ENCODE results near the gene RAB3GAP1.
"Not testable (repeated sequence)": the region's sequence is repeated elsewhere in the genome, so short reads cannot be mapped to it uniquely, and the experiment has no call there.

RAB3GAP1 gene

DNA sequence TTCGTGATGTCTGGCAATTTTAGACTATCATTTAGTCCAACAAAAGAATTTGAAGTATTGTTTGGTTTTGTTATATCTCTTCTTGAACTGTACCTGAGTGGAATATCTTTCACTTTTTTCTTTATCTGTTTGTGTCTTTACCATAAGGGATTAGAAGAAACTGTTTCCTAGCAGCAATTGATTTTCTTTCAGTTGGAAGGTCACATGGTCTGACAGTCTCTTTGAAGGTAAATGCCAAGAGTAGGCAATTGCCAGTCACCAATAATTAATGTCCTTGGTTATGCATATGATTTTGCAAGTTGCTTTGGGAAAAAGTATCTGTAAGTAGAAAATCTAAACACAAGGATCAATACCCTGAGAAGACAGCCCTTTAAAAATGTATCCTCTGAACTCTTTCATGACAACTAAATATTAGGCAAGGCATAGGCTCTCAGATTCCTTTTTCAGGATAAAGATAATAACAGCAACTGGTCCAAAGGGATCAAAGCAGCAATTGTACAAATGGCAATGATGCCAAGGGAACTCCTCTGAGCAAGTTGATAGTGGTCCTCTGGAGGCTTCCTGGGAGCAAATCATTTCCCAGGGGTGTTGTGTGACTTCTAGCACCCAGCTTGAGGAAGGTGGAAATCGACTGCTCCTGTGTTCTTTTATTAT lies 22.5 kb upstream of the RAB3GAP1 start:
- TF ChIP-seq, protein P1, sequence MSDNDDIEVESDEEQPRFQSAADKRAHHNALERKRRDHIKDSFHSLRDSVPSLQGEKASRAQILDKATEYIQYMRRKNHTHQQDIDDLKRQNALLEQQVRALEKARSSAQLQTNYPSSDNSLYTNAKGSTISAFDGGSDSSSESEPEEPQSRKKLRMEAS (IDR thresholded peaks at IDR 0.05; ENCODE audit: low read depth, low read length) = no peak
- TF ChIP-seq POLR2A (IDR thresholded peaks at IDR 0.05; ENCODE audit: extremely low read depth, insufficient read length) (no peak), MYC (IDR thresholded peaks at IDR 0.05; ENCODE audit: low read depth, low read length) (no peak), CTCF (IDR thresholded peaks at IDR 0.05; ENCODE audit: low read depth, low read length) (no peak)
- DNase-seq (ENCODE audit: low read depth) = no peak
- H3K4me3 ChIP-seq (ENCODE audit: low read depth, low read length) = no peak overlapping the region

DNA sequence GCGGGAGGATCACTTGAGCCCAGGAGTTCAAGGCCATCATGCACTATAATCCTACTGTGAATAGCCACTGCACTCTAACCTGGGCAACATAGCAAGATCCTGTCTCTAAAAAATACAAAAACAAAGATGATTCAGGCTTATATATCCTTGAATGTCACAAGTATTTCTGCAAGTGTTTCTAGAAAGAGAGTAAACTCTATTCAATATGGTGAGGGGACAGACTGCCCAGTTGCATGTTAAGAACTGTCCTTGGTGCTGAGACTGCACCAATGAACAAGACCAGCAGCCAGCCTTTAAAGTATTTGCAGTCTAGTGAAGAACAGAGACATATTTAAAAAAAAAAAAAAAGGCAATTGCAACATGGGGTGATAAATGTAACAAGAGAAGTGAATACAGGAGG lies 21.3 kb upstream of the RAB3GAP1 start:
- no peak overlapping the region for H3K4me3 ChIP-seq (ENCODE audit: low read depth, low read length)
- peak; percentile 61 for DNase-seq (ENCODE audit: low read depth)

DNA sequence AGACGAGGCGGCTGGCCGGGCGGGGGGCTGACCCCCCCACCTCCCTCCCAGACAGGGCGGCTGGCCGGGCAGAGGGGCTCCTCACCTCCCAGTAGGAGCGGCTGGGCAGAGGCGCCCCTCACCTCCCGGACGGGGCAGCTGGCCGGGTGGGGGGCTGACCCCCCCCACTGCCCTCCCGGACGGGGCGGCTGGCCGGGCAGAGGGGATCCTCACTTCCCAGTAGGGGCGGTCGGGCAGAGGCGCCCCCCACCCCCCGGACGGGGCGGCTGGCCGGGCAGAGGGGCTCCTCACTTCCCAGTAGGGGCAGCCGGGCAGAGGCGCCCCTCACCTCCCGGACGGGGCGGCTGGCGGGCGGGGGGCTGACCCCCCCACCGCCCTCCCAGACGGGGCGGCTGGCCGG lies 18.9 kb upstream of the RAB3GAP1 start:
- H3K4me3 ChIP-seq (ENCODE audit: low read depth, low read length); DNase-seq (ENCODE audit: low read depth): not testable (repeated sequence)

More for the DNA sequence above, 21.3 kb upstream of the RAB3GAP1 start:
- TF ChIP-seq, protein P1 (IDR thresholded peaks at IDR 0.05; ENCODE audit: low read depth, low read length) = no peak; the same call in 1 of the 2 replicates
- TF ChIP-seq MYC (IDR thresholded peaks at IDR 0.05; ENCODE audit: low read depth, low read length) (no peak), CTCF (IDR thresholded peaks at IDR 0.05; ENCODE audit: low read depth, low read length) (no peak), POLR2A (IDR thresholded peaks at IDR 0.05; ENCODE audit: extremely low read depth, insufficient read length) (no peak)

GRCh38 chr2:135037831-135038230 lies 14.3 kb upstream of the RAB3GAP1 start:
- no peak for DNase-seq (ENCODE audit: low read depth)
- TF ChIP-seq MYC (IDR thresholded peaks at IDR 0.05; ENCODE audit: low read depth, low read length) (no peak), CTCF (IDR thresholded peaks at IDR 0.05; ENCODE audit: low read depth, low read length) (no peak), POLR2A (IDR thresholded peaks at IDR 0.05; ENCODE audit: extremely low read depth, insufficient read length) (no peak)
- TF ChIP-seq, protein P1 (IDR thresholded peaks at IDR 0.05; ENCODE audit: low read depth, low read length) = no peak
- no peak overlapping the region for H3K4me3 ChIP-seq (ENCODE audit: low read depth, low read length)

DNA sequence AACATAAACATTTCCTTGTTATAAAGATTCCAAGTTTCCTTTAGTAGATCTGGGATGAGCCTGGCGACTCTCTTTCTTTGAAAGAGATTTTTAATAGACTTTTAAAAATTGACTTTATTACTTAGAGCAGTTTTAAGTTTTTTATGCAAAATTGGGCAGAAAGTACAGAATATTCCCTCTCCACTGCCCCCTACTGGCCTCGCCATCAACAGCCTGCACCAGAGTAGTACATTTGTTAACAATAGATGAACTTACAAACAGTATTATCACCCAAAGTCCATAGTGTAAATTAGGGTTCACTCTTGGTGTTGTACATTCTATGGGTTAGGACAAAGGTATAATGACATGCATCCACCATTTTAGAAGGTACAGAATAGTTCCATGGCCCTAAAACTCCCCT lies 8.7 kb upstream of the RAB3GAP1 start:
- TF ChIP-seq CTCF (IDR thresholded peaks at IDR 0.05; ENCODE audit: low read depth, low read length) (peak; percentile 64), POLR2A (IDR thresholded peaks at IDR 0.05; ENCODE audit: extremely low read depth, insufficient read length) (no peak)
- TF ChIP-seq, protein P1 (IDR thresholded peaks at IDR 0.05; ENCODE audit: low read depth, low read length) = no peak
- H3K4me3 ChIP-seq (ENCODE audit: low read depth, low read length) = no peak overlapping the region
- peak; percentile 22 for DNase-seq (ENCODE audit: low read depth)

GRCh38 chr2:135047300-135047699 lies 4.8 kb upstream of the RAB3GAP1 start, which contains the start of gene MAP3K19:
Gene MAP3K19 (minus strand): TSS chr2:135047447. CDS start chr2:135024647, 22,800 bp downstream.
- no peak within 1 kb of the TSS for H3K4me3 ChIP-seq (ENCODE audit: low read depth, low read length)
- no peak for DNase-seq (ENCODE audit: low read depth)
- TF ChIP-seq, protein P1 (IDR thresholded peaks at IDR 0.05; ENCODE audit: low read depth, low read length) = no peak
- TF ChIP-seq POLR2A (IDR thresholded peaks at IDR 0.05; ENCODE audit: extremely low read depth, insufficient read length) (no peak), CTCF (IDR thresholded peaks at IDR 0.05; ENCODE audit: low read depth, low read length) (no peak), MYC (IDR thresholded peaks at IDR 0.05; ENCODE audit: low read depth, low read length) (no peak)

Data from NB4 (cell line).